Osteocyte (in vitro differentiated cells): ENCODE data around the gene ACIN1. TPM values are rescaled to one million over a fixed set of nuclear protein-coding genes. Genes with fewer than 3 reads are reported as not detected.

ENCODE experiments used
- DNase-seq: peaks from one replicate; pipeline ENCODE4 v3.0.0; 2021; ENCODE audit warnings: mixed read lengths; ENCODE audit not compliant: unreplicated experiment; ENCODE audit errors: extremely low spot score
- H3K27ac Mint-ChIP-seq: one replicate; pipeline ENCODE4 v1.8.0; 2021; ENCODE audit warnings: mild to moderate bottlenecking, mixed read lengths; ENCODE audit not compliant: unreplicated experiment
- H3K27me3 Mint-ChIP-seq: one replicate; pipeline ENCODE4 v1.8.0; 2021; ENCODE audit warnings: mixed read lengths; ENCODE audit not compliant: unreplicated experiment
- H3K36me3 Mint-ChIP-seq: one replicate; pipeline ENCODE4 v1.8.0; 2021; ENCODE audit warnings: mixed read lengths; ENCODE audit not compliant: unreplicated experiment
- H3K4me1 Mint-ChIP-seq: one replicate; pipeline ENCODE4 v1.8.0; 2021; ENCODE audit warnings: mixed read lengths; ENCODE audit not compliant: unreplicated experiment
- H3K4me3 Mint-ChIP-seq: one replicate; pipeline ENCODE4 v1.8.0; 2021; ENCODE audit warnings: mild to moderate bottlenecking, moderate library complexity, mixed read lengths; ENCODE audit not compliant: unreplicated experiment
- H3K9me3 Mint-ChIP-seq: one replicate; pipeline ENCODE4 v1.8.0; 2021; ENCODE audit warnings: mixed read lengths; ENCODE audit not compliant: unreplicated experiment
- total RNA-seq: library from RNA; stranded (reverse); gene quantifications from 2 replicates; pipeline ENCODE4 v1.2.1, GENCODE V29; 2021
- TF ChIP-seq, protein P1 (sequence below): fragments of 200-600 bp; sonication (generic); IDR thresholded peaks from 2 replicates; pipeline ENCODE4 v1.5.0; 2021; ENCODE audit warnings: antibody characterized with exemption, mild to moderate bottlenecking, moderate library complexity

The ACIN1 gene
- total RNA-seq, 1 donor from 2014 or later = 241 TPM

- TF ChIP-seq, protein P1, sequence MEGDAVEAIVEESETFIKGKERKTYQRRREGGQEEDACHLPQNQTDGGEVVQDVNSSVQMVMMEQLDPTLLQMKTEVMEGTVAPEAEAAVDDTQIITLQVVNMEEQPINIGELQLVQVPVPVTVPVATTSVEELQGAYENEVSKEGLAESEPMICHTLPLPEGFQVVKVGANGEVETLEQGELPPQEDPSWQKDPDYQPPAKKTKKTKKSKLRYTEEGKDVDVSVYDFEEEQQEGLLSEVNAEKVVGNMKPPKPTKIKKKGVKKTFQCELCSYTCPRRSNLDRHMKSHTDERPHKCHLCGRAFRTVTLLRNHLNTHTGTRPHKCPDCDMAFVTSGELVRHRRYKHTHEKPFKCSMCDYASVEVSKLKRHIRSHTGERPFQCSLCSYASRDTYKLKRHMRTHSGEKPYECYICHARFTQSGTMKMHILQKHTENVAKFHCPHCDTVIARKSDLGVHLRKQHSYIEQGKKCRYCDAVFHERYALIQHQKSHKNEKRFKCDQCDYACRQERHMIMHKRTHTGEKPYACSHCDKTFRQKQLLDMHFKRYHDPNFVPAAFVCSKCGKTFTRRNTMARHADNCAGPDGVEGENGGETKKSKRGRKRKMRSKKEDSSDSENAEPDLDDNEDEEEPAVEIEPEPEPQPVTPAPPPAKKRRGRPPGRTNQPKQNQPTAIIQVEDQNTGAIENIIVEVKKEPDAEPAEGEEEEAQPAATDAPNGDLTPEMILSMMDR = no peak
- Mint-ChIP-seq H3K27me3 (no peaks in the 10 kb centered on the region), H3K36me3 (peaks cover 11% of the 10 kb centered on the region), H3K4me3 (peak within 1 kb of the TSS; percentile 81), H3K27ac (peak within 1 kb of the TSS; percentile 77), H3K9me3 (no peaks in the 10 kb centered on the region), H3K4me1 (peaks cover 27% of the 10 kb centered on the region)
- DNase-seq = no peak
These were observed 37.8 kb downstream of the ACIN1 start, which contains the start of gene CDH24 for GRCh38 chr14:23056956-23057756. CDH24 (minus strand) TSS chr14:23057520; CDS start chr14:23055733, 1,787 bp downstream.

- H3K27ac Mint-ChIP-seq = peak overlapping the region; percentile 71
- H3K36me3 Mint-ChIP-seq = peaks cover 9% of the 10 kb centered on the region
- H3K9me3 Mint-ChIP-seq = no peaks in the 10 kb centered on the region
- H3K4me1 Mint-ChIP-seq = peaks cover 23% of the 10 kb centered on the region
- no peaks in the 10 kb centered on the region for H3K27me3 Mint-ChIP-seq
- peak overlapping the region; percentile 74 for H3K4me3 Mint-ChIP-seq
- DNase-seq = no peak
- TF ChIP-seq, protein P1 = peak; percentile 78
These were observed 38.6 kb downstream of the ACIN1 start for GRCh38 chr14:23056145-23056955.

- H3K4me3 Mint-ChIP-seq = peak overlapping the region; percentile 74
- peaks cover 23% of the 10 kb centered on the region for H3K4me1 Mint-ChIP-seq
- H3K36me3 Mint-ChIP-seq = peaks cover 9% of the 10 kb centered on the region
- no peaks in the 10 kb centered on the region for H3K9me3 Mint-ChIP-seq
- peak overlapping the region; percentile 71 for H3K27ac Mint-ChIP-seq
- no peaks in the 10 kb centered on the region for H3K27me3 Mint-ChIP-seq
- DNase-seq = no peak
- TF ChIP-seq, protein P1 = no peak
These were observed 39.3 kb downstream of the ACIN1 start for GRCh38 chr14:23055621-23056144.

- Mint-ChIP-seq H3K9me3 (no peaks in the 10 kb centered on the region), H3K4me1 (peaks cover 23% of the 10 kb centered on the region), H3K27me3 (no peaks in the 10 kb centered on the region), H3K36me3 (peaks cover 9% of the 10 kb centered on the region), H3K4me3 (no peak overlapping the region), H3K27ac (no peak overlapping the region)
- no peak for DNase-seq
- TF ChIP-seq, protein P1 = no peak
These were observed 39.8 kb downstream of the ACIN1 start for GRCh38 chr14:23055147-23055550.
